K562 (cell line): ENCODE measurements around the gene RPL27. TPM values are rescaled to one million over a fixed set of nuclear protein-coding genes. Genes with fewer than 3 reads are reported as not detected.
A peak's percentile ranks its signal among the peaks of the same experiment; 100 is the strongest.

Source experiments
- ARID3B ChIP-seq: fragments of 250-450 bp; sonication (Bioruptor Pico); IDR thresholded peaks from 2 replicates; pipeline ENCODE4 v1.4.0; 2020; ENCODE audit warnings: borderline replicate concordance
- CHD7 ChIP-seq: fragments of 200-600 bp; sonication (generic); IDR thresholded peaks from one replicate; pipeline ENCODE4 v1.6.1; 2012; ENCODE audit warnings: mild to moderate bottlenecking, low read depth, low read length, inconsistent platforms
- E2F6 ChIP-seq, 2 experiments: IDR thresholded peaks; 2 replicates each; pipeline ENCODE4 v1.6.1; 2011; ENCODE audit warnings: borderline replicate concordance in 1 of 2, control low read depth in 1 of 2, low read depth in 1 of 2, low read length in 1 of 2, mild to moderate bottlenecking in 1 of 2, mixed read lengths in 1 of 2, moderate library complexity in 1 of 2; ENCODE audit not compliant: insufficient read depth in 1 of 2, insufficient read length in 1 of 2, poor library complexity in 1 of 2, severe bottlenecking in 1 of 2; ENCODE audit errors: extremely low read depth in 1 of 2
- KLF1 ChIP-seq: fragments of 450-650 bp; IDR thresholded peaks from 2 replicates; pipeline ENCODE4 v1.6.1; 2016; ENCODE audit warnings: missing genetic modification characterization, missing compliant biosample characterization
- MBD1 ChIP-seq: fragments of 250-450 bp; sonication (Bioruptor Pico); IDR thresholded peaks from 2 replicates; pipeline ENCODE4 v1.8.0; 2022; ENCODE audit warnings: inconsistent platforms
- POLR2A ChIP-seq: fragments of 450-650 bp; conservative IDR thresholded peaks from 2 replicates; pipeline ENCODE4 v1.6.1; 2016
- POLR2AphosphoS2 ChIP-seq: IDR thresholded peaks from 2 replicates; pipeline ENCODE4 v1.6.1; 2012; ENCODE audit warnings: low read length, improper control_type of control experiment
- ZNF395 ChIP-seq: fragments of 200-800 bp; sonication (Bioruptor generic); IDR thresholded peaks from 2 replicates; pipeline ENCODE4 v1.6.1; 2017; ENCODE audit warnings: missing genetic modification characterization, missing compliant biosample characterization
- polyA plus RNA-seq, 8 experiments: library from polyadenylated mRNA; depleted of rRNA in 4 of 8; stranded (reverse) in 5 of 8; unstranded in 3 of 8; fragments of >200 nt; fragmentation: Nextera tagmentation in 2 of 8; fragmentation: Illumina TruSeq in 1 of 8; extraction: Ambion mirVana in 2 of 8; extraction: Trizol in 1 of 8; gene quantifications; 2 replicates each; pipeline versions ENCODE4 v1.2.1 to v1.2.3, GENCODE V29; 2011 to 2014; ENCODE audit warnings: inconsistent platforms in 1 of 8, missing spikeins in 1 of 8
- total RNA-seq, 7 experiments: library from RNA; depleted of rRNA in 6 of 7; stranded (reverse); fragments of >200 nt in 6 of 7; fragmentation: Illumina TruSeq in 2 of 7; extraction: Trizol in 2 of 7; gene quantifications; 2 replicates each; pipeline versions ENCODE4 v1.2.1 to v1.2.3, GENCODE V29; 2011 to 2021; ENCODE audit warnings: low replicate concordance in 1 of 7

Gene RPL27
- total and polyA plus RNA-seq, 9 of the 15 experiments (the other 6 are each of a cell fraction or from before 2014, with no cell fraction given), result 1,539 to 6,155 (median 3,710) TPM

GRCh38 chr17:43021741-43022512 is 23.7 kb downstream of the RPL27 start, which contains the start of gene VAT1 (continued):
- peak; percentile 57; the same call in 1 of the 2 replicates for TF ChIP-seq POLR2A
- TF ChIP-seq ZNF395, result peak; percentile 74; the same call in 1 of the 2 replicates
- TF ChIP-seq POLR2AphosphoS2, result peak; percentile 39; the same call in 1 of the 2 replicates
- no peak for TF ChIP-seq ARID3B (CRISPR knock-in tag)
- no peak for TF ChIP-seq CHD7
- peak; percentile 72; the same call in 1 of the 2 replicates for TF ChIP-seq KLF1 (tag)
- no peak for TF ChIP-seq MBD1 (CRISPR knock-in tag)
- peak; percentile 44 to 82 for TF ChIP-seq E2F6 (IDR thresholded peaks at IDR 0.05; ENCODE audit: borderline replicate concordance in 1 of 2, extremely low read depth in 1 of 2, insufficient read depth in 1 of 2, insufficient read length in 1 of 2, low read depth in 1 of 2, low read length in 1 of 2, poor library complexity in 1 of 2, severe bottlenecking in 1 of 2)
